ENCODE results near the gene VIL1. TPM values are rescaled to one million over a fixed set of nuclear protein-coding genes. Genes with fewer than 3 reads are reported as not detected.

VIL1 gene
- total and polyA plus RNA-seq, 2 of the 13 experiments (the other 11 are each of a cell fraction or from before 2014, with no cell fraction given) = 287 to 301 TPM

GRCh38 chr2:218395826-218396687 is 22.9 kb upstream of the VIL1 start (continued):
- TF ChIP-seq TCF7 (IDR thresholded peaks at IDR 0.05; ENCODE audit: low read depth) (no peak), AHDC1 (CRISPR knock-in tag; IDR thresholded peaks at IDR 0.05; ENCODE audit: borderline replicate concordance) (peak; percentile 76; the same call in 1 of the 2 replicates), ZBTB34 (CRISPR knock-in tag; IDR thresholded peaks at IDR 0.05) (peak; percentile 64), ZNF574 (CRISPR knock-in tag; IDR thresholded peaks at IDR 0.05) (peak; percentile 92), KDM5A (IDR thresholded peaks at IDR 0.05; ENCODE audit: borderline replicate concordance, low read length) (peak; percentile 88), NR1H2 (CRISPR knock-in tag; IDR thresholded peaks at IDR 0.05; ENCODE audit: borderline replicate concordance, low read depth) (0 out of 2 replicates have a peak, but pooled peaks have one; percentile 50), ZSCAN9 (CRISPR knock-in tag; IDR thresholded peaks at IDR 0.05; ENCODE audit: borderline replicate concordance) (peak; percentile 6; the same call in 1 of the 2 replicates), ARID3A (IDR thresholded peaks at IDR 0.05; ENCODE audit: low read depth, low read length) (no peak), SIX4 (CRISPR knock-in tag; IDR thresholded peaks at IDR 0.05) (peak; percentile 57; the same call in 1 of the 2 replicates), ZFP82 (CRISPR knock-in tag; IDR thresholded peaks at IDR 0.05; ENCODE audit: borderline replicate concordance) (no peak), NONO (IDR thresholded peaks at IDR 0.05) (no peak), NONO (CRISPR knock-in tag; conservative IDR thresholded peaks at IDR 0.05) (peak; percentile 90), HDAC1 (CRISPR knock-in tag; IDR thresholded peaks at IDR 0.05) (peak; percentile 88)

All from HepG2 (cell line).